MM.1S (cell line): Measurements from ENCODE around the gene SYMPK.

Experiments
- DNase-seq: peaks from one replicate; pipeline ENCODE4 v3.0.0-alpha.2; 2015
- H2AFZ ChIP-seq: fragments of 300-600 bp; sonication (generic); 2 replicates; pipeline ENCODE4 v1.6.0; 2016; ENCODE audit warnings: antibody characterized with exemption, low read length
- H3F3A ChIP-seq: fragments of 300-600 bp; sonication (generic); 2 replicates; pipeline ENCODE4 v1.6.1; 2016; ENCODE audit warnings: mild to moderate bottlenecking, antibody characterized with exemption, low read length, moderate library complexity, mixed read lengths; ENCODE audit not compliant: insufficient read depth
- H3K27ac ChIP-seq: fragments of 300-600 bp; sonication (generic); 2 replicates; pipeline ENCODE4 v1.5.1; 2016; ENCODE audit warnings: mild to moderate bottlenecking, low read length
- H3K27me3 ChIP-seq: fragments of 300-600 bp; sonication (generic); replicated peaks from 2 replicates; pipeline ENCODE4 v1.6.0; 2016; ENCODE audit warnings: low read length; ENCODE audit not compliant: insufficient read depth
- H3K36me3 ChIP-seq: fragments of 300-600 bp; sonication (generic); replicated peaks from 2 replicates; pipeline ENCODE4 v1.6.1; 2016; ENCODE audit warnings: mild to moderate bottlenecking, low read length, mixed read lengths; ENCODE audit not compliant: insufficient read depth
- H3K4me1 ChIP-seq: fragments of 300-600 bp; sonication (generic); 2 replicates; pipeline ENCODE4 v1.6.1; 2016; ENCODE audit warnings: low read length, mixed read lengths
- H3K4me2 ChIP-seq: fragments of 300-600 bp; sonication (generic); 2 replicates; pipeline ENCODE4 v1.6.0; 2016; ENCODE audit warnings: low read depth, low read length
- H3K4me3 ChIP-seq: fragments of 300-600 bp; sonication (generic); 2 replicates; pipeline ENCODE4 v1.5.1; 2016; ENCODE audit warnings: low read length, mixed read lengths
- H3K79me2 ChIP-seq: fragments of 300-600 bp; sonication (generic); 2 replicates; pipeline ENCODE4 v1.6.1; 2016; ENCODE audit warnings: mixed run types, low read length, mixed read lengths
- H3K9ac ChIP-seq: fragments of 300-600 bp; sonication (generic); 2 replicates; pipeline ENCODE4 v1.6.1; 2016; ENCODE audit warnings: low read length, mixed read lengths
- H3K9me2 ChIP-seq: fragments of 300-600 bp; sonication (generic); replicated peaks from 2 replicates; pipeline ENCODE4 v1.6.1; 2016; ENCODE audit warnings: mild to moderate bottlenecking, low read length, mixed read lengths; ENCODE audit not compliant: insufficient read depth
- H3K9me3 ChIP-seq: fragments of 300-600 bp; sonication (generic); replicated peaks from 2 replicates; pipeline ENCODE4 v1.6.1; 2016; ENCODE audit warnings: mild to moderate bottlenecking, low read length, mixed read lengths; ENCODE audit not compliant: insufficient read depth
- H4K20me1 ChIP-seq: fragments of 300-600 bp; sonication (generic); 2 replicates; pipeline ENCODE4 v1.6.1; 2016; ENCODE audit warnings: mild to moderate bottlenecking, low read length, moderate library complexity, mixed read lengths; ENCODE audit not compliant: insufficient read depth
- EZH2 ChIP-seq: fragments of 300-600 bp; sonication (generic); optimal IDR thresholded peaks from 2 replicates; pipeline ENCODE3; 2017; ENCODE audit warnings: low read depth, mild to moderate bottlenecking, antibody characterized with exemption, low read length, mixed read lengths
- EZH2phosphoT487 ChIP-seq: fragments of 300-600 bp; sonication (generic); IDR thresholded peaks from 2 replicates; pipeline ENCODE4 v1.6.1; 2018; ENCODE audit warnings: antibody characterized with exemption, low read length
- TF ChIP-seq, protein P1 (sequence below): fragments of 300-600 bp; sonication (generic); IDR thresholded peaks from 2 replicates; pipeline ENCODE4 v1.5.1; 2016; ENCODE audit warnings: antibody characterized with exemption, low read length, mixed read lengths

Gene SYMPK

GRCh38 chr19:45817010-45817724 lies 45.8 kb downstream of the SYMPK start:
- Histone ChIP-seq H3K4me1 (peaks cover 5% of the 10 kb centered on the region; the same call in 1 of the 2 replicates), H3K27me3 (no peaks in the 10 kb centered on the region), H3K9me2 (no peaks in the 10 kb centered on the region), H3K4me2 (peak overlapping the region; percentile 12; the same call in 1 of the 2 replicates), H3F3A (peaks cover 9% of the 10 kb centered on the region; the same call in 1 of the 2 replicates), H3K79me2 (no peaks in the 10 kb centered on the region), H3K36me3 (no peaks in the 10 kb centered on the region), H4K20me1 (no peaks in the 10 kb centered on the region), H3K9ac (no peak overlapping the region), H3K27ac (peak overlapping the region; percentile 19; the same call in 1 of the 2 replicates), H3K9me3 (no peaks in the 10 kb centered on the region), H3K4me3 (no peak overlapping the region), H2AFZ (no peak overlapping the region)
- peak; percentile 94 for DNase-seq
- TF ChIP-seq, protein P1, sequence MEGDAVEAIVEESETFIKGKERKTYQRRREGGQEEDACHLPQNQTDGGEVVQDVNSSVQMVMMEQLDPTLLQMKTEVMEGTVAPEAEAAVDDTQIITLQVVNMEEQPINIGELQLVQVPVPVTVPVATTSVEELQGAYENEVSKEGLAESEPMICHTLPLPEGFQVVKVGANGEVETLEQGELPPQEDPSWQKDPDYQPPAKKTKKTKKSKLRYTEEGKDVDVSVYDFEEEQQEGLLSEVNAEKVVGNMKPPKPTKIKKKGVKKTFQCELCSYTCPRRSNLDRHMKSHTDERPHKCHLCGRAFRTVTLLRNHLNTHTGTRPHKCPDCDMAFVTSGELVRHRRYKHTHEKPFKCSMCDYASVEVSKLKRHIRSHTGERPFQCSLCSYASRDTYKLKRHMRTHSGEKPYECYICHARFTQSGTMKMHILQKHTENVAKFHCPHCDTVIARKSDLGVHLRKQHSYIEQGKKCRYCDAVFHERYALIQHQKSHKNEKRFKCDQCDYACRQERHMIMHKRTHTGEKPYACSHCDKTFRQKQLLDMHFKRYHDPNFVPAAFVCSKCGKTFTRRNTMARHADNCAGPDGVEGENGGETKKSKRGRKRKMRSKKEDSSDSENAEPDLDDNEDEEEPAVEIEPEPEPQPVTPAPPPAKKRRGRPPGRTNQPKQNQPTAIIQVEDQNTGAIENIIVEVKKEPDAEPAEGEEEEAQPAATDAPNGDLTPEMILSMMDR: peak; percentile 98
- TF ChIP-seq EZH2phosphoT487 (no peak), EZH2 (no peak)

DNA sequence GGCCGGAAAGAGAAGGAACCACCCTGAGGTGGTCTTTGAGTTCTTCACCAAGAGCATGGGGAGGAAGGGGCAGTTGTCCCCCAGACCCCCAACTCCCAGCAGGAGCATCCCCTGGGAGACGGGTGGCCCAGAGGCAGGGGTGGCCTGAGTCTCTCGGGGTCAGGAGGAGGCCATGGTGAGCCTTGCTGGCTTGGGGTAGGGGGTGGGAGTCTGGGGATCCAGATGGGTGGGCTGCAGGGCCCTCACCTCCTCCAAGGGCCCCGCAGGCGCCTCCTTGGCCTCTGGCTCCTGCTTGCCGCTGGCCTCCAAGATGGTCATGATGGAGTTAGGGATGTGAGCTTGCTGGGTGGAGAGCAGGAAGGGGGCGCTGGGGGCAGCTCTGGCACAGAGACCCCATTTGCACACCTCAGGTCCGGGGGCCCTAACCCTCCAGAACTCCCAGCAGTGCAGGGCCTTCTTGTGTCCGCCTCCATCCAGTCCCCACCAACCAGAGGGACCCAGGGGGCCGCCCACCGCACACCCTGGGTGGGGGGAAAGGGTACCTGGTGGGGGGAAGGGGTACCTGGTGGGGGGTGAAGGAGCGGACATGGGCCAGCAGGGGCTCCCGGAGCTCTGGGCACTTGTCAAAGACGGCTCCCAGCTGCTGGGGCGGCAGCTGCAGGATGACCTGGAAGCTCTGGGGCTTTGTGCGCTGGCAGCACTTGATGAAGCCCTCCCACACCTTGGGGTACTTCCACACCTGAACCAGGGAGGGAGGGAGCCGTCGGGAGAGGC lies 46.5 kb downstream of the SYMPK start:
- Histone ChIP-seq H3K79me2 (no peaks in the 10 kb centered on the region), H3K9me2 (no peaks in the 10 kb centered on the region), H3K27ac (no peak overlapping the region), H3K4me3 (no peak overlapping the region), H3K9me3 (no peaks in the 10 kb centered on the region), H3K4me2 (no peak overlapping the region), H3F3A (peaks cover 9% of the 10 kb centered on the region; the same call in 1 of the 2 replicates), H4K20me1 (no peaks in the 10 kb centered on the region), H3K27me3 (no peaks in the 10 kb centered on the region), H3K9ac (no peak overlapping the region), H2AFZ (no peak overlapping the region), H3K4me1 (peaks cover 5% of the 10 kb centered on the region; the same call in 1 of the 2 replicates), H3K36me3 (no peaks in the 10 kb centered on the region)
- no peak for DNase-seq
- TF ChIP-seq, protein P1: no peak
- TF ChIP-seq EZH2: no peak
- TF ChIP-seq EZH2phosphoT487: no peak

DNA sequence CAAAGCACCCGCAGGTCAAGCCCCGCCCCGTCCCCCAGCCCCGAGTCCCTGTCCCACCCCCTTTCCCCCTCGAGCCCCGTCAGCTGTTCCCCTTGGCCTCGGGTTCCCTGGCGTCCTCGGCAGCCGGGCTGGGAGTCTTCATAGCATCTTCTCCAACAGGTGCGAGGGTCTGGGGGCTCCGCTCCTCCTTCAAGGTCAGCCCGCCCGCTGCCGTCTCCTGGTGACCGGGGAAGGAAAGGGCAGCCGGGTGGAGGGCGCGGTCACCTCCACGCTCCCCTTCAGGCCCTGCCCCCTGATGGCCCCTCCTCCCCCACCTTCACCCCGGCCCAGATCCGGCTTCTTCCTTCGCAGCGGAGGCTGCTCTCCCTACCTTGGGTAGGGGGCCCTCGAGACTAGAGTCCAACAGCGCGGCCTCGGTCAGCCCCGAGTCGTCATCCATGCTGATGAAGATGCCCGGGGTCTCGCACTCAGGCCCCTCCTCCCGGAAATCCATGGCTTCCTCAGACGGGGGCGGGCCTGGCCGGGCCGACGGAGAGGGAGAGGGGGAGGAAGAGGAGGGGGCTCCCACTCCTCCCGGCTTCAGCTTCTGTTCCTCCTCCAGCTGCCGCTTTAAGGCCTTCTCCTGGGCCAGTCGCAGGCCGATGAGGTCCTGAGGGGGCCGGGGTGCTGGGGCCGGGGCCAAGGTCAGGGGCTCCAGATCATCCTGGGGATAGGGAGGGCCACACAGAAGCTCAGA lies 47.3 kb downstream of the SYMPK start:
- Histone ChIP-seq H3K79me2 (no peaks in the 10 kb centered on the region), H3K27me3 (no peaks in the 10 kb centered on the region), H3K4me2 (no peak overlapping the region), H3K4me3 (no peak overlapping the region), H2AFZ (no peak overlapping the region), H3K9me2 (no peaks in the 10 kb centered on the region), H3K27ac (no peak overlapping the region), H3K4me1 (peaks cover 5% of the 10 kb centered on the region), H4K20me1 (no peaks in the 10 kb centered on the region), H3K9me3 (no peaks in the 10 kb centered on the region), H3K36me3 (no peaks in the 10 kb centered on the region), H3K9ac (no peak overlapping the region), H3F3A (peaks cover 9% of the 10 kb centered on the region; the same call in 1 of the 2 replicates)
- no peak for DNase-seq
- TF ChIP-seq EZH2 (no peak), EZH2phosphoT487 (no peak)
- TF ChIP-seq, protein P1: no peak
